Erythroblast (primary cell): Measurements from ENCODE around the gene GAS5.

Experiments
- GATA1 ChIP-seq: IDR thresholded peaks from 2 replicates; pipeline ENCODE4 v1.6.1; 2011; ENCODE audit warnings: low read depth, mild to moderate bottlenecking, control low read depth, low read length, moderate library complexity
- POLR2A ChIP-seq: IDR thresholded peaks from 2 replicates; pipeline ENCODE4 v1.6.1; 2011; ENCODE audit warnings: mild to moderate bottlenecking, low read length

- TF ChIP-seq POLR2A: no peak
- TF ChIP-seq GATA1: no peak
These were observed 33.2 kb upstream of the GAS5 start for GRCh38 chr1:173900992-173901391.
